ENCODE results near the gene CLDN19.
"Not testable (repeated sequence)": the region's sequence is repeated elsewhere in the genome, so short reads cannot be mapped to it uniquely, and the experiment has no call there.

Gene CLDN19

DNA sequence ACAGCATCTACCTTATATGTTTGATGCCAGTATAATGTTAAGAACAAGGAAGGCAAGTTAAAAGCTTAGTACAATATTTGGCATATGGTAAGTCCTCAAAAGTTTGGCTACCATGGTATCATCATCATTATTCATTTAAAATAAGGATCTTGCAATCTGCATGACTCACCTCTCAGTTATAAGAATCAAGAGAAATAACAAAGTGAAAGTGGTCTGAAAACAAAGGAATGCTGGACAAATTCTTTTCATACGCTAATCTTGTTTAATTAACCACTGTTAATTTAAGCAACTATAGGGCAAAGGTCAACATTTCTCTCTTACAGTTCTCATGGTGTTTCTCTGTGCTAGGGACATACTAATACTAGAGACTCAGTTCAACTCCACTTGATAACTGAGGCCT lies 13.0 kb upstream of the CLDN19 start:
- DNase-seq (ENCODE audit: low read depth): peak; percentile 23
- H3K4me3 ChIP-seq (ENCODE audit: low read depth, low read length): no peak overlapping the region
- in situ Hi-C loops (cut with HindIII; ENCODE audit: low sequenced_read_pairs): no loop called here
- TF ChIP-seq, protein P1, sequence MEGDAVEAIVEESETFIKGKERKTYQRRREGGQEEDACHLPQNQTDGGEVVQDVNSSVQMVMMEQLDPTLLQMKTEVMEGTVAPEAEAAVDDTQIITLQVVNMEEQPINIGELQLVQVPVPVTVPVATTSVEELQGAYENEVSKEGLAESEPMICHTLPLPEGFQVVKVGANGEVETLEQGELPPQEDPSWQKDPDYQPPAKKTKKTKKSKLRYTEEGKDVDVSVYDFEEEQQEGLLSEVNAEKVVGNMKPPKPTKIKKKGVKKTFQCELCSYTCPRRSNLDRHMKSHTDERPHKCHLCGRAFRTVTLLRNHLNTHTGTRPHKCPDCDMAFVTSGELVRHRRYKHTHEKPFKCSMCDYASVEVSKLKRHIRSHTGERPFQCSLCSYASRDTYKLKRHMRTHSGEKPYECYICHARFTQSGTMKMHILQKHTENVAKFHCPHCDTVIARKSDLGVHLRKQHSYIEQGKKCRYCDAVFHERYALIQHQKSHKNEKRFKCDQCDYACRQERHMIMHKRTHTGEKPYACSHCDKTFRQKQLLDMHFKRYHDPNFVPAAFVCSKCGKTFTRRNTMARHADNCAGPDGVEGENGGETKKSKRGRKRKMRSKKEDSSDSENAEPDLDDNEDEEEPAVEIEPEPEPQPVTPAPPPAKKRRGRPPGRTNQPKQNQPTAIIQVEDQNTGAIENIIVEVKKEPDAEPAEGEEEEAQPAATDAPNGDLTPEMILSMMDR (IDR thresholded peaks at IDR 0.05; ENCODE audit: low read depth, low read length, missing control alignments): no peak

GRCh38 chr1:42752284-42752683 lies 12.2 kb upstream of the CLDN19 start:
- in situ Hi-C loops (cut with HindIII; ENCODE audit: low sequenced_read_pairs): no loop called here
- no peak for DNase-seq (ENCODE audit: low read depth)
- no peak overlapping the region for H3K4me3 ChIP-seq (ENCODE audit: low read depth, low read length)
- TF ChIP-seq, protein P1 (IDR thresholded peaks at IDR 0.05; ENCODE audit: low read depth, low read length, missing control alignments): no peak

GRCh38 chr1:42751511-42752070 lies 11.6 kb upstream of the CLDN19 start:
- H3K4me3 ChIP-seq (ENCODE audit: low read depth, low read length); in situ Hi-C loops (cut with HindIII; ENCODE audit: low sequenced_read_pairs); DNase-seq (ENCODE audit: low read depth): not testable (repeated sequence)

DNA sequence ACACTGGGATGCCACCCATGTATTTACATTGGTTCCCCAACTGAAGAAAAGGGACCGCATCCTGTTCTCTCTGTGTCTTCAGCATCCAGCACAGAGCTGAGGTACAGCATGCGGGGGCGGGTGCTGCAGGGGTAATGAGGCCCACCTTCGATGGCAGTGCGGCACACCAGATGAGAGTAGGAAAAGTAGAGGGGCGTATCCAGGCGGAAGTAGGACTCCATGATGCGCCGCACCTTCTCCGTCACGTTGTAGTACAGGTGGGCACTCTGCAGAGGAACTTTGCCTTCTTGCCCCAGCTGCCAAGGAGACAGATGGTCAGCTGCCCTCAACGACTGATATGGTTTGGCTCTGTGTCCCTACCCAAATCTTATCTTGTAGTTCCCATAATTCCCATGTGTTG lies 10.0 kb upstream of the CLDN19 start:
- H3K4me3 ChIP-seq (ENCODE audit: low read depth, low read length): no peak overlapping the region
- in situ Hi-C loops (cut with HindIII; ENCODE audit: low sequenced_read_pairs): no loop called here
- TF ChIP-seq, protein P1 (IDR thresholded peaks at IDR 0.05; ENCODE audit: low read depth, low read length, missing control alignments): no peak
- DNase-seq (ENCODE audit: low read depth): no peak

DNA sequence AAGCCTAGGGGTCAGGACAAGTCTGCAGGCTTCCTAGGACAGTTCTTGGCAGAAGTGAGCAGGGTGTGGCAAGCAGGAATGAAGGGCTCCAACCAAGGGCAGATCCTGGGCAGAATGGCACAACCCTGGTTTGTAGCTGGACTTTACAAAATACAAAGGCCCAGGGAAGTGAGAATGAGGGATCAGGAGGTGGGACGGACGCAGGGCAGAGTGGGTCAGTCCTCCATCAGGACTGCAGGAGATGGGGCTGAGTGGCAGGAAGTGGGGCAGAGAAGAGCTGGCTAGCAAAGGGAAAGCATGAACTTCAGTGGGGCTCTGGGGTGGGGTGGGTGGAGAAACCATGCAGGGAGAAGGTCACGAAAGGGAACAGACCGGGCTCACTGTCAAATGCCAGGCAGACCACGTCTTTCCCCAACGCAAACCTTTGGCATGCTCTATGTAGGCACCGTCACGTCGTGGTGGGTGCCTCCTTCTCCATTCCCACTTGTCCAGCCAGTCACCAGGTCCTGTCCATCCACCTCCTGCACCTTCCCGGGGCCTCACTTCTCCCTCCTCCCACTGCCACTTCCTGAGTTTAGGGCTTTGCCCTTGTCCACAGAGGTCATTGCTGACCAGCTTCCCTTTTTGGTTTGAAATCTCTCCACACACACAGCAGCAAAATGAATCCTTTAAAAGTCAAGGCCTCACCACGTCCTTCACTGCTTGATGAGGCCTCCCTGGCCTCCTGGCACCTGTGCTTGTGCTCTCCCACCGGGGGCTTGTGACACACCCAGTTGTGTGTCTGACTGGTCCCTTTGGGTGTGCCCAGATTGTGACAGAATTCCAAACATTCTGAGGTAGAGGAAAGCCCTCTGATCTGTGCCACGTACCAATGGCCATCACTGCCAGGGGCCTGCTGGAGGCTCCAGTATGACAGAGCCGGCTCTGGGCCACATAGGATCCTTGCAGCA lies 8.7 kb upstream of the CLDN19 start:
- no peak overlapping the region for H3K4me3 ChIP-seq (ENCODE audit: low read depth, low read length)
- TF ChIP-seq, protein P1 (IDR thresholded peaks at IDR 0.05; ENCODE audit: low read depth, low read length, missing control alignments): no peak
- no peak for DNase-seq (ENCODE audit: low read depth)

DNA sequence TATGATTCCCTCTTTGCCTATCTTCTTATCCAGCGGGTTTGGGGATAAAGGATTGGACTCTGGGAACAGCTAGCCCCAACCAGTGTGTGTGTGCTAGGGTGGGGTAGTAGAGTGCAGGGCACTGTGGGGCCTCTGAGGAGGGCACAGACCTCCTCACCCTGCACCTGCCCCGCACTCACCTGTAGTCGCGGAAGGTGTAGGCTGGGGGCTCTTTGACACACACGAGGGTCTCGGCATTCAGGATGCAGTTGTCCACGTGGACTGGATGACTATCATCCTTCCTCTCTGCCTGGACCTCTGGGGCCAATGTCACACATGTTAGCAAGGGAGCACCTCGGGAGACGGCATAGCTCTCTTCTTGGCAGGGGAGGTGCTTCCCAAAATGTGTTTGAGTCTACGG lies 8.0 kb upstream of the CLDN19 start:
- DNase-seq (ENCODE audit: low read depth): no peak
- H3K4me3 ChIP-seq (ENCODE audit: low read depth, low read length): no peak overlapping the region
- in situ Hi-C loops (cut with HindIII; ENCODE audit: low sequenced_read_pairs): no loop called here
- TF ChIP-seq, protein P1 (IDR thresholded peaks at IDR 0.05; ENCODE audit: low read depth, low read length, missing control alignments): no peak

More for the DNA sequence above, 8.7 kb upstream of the CLDN19 start:
- in situ Hi-C loops (cut with HindIII; ENCODE audit: low sequenced_read_pairs): no loop called here

- in situ Hi-C loops (cut with HindIII; ENCODE audit: low sequenced_read_pairs): no loop called here
- H3K4me3 ChIP-seq (ENCODE audit: low read depth, low read length): no peak overlapping the region
- DNase-seq (ENCODE audit: low read depth): no peak
- TF ChIP-seq, protein P1 (IDR thresholded peaks at IDR 0.05; ENCODE audit: low read depth, low read length, missing control alignments): peak; percentile 67
Observed at GRCh38 chr1:42747125-42747524, 7.1 kb upstream of the CLDN19 start.
